MCF 10A (cell line): Measurements from ENCODE around the gene CHP2. TPM values are rescaled to one million over a fixed set of nuclear protein-coding genes. Genes with fewer than 3 reads are reported as not detected.

Source experiments
- Bru-seq: library from RNA; stranded (reverse); fragments of 400-500 nt; gene quantifications from one replicate; lab custom pipeline; 2021; lab: Mats Ljungman, UMichigan
- BruChase-seq, 2 experiments: library from RNA; stranded (reverse); fragments of 400-500 nt; gene quantifications; one replicate each; lab custom pipeline; 2021; lab: Mats Ljungman, UMichigan
- BruUV-seq: library from RNA; stranded (reverse); fragments of 400-500 nt; replicated peaks from 2 replicates; lab custom pipeline; 2021; lab: Mats Ljungman, UMichigan
- CTCF ChIA-PET: fragments of 300-600 bp; sonication (Branson Sonifier 250); formaldehyde crosslinking; extraction: SDS; loops from one replicate; lab custom pipeline; 2021; ENCODE audit warnings: antibody characterized with exemption, inconsistent platforms; lab: Yijun Ruan, JAX
- POLR2A ChIA-PET: fragments of 300-600, 350-650 bp; sonication (Branson Sonifier 250); formaldehyde crosslinking; extraction: SDS; loops from one replicate; lab custom pipeline; 2020; ENCODE audit warnings: antibody characterized with exemption, inconsistent platforms; lab: Yijun Ruan, JAX
- DNase-seq: peaks from one replicate; pipeline ENCODE4 v3.0.0-alpha.2; 2018; ENCODE audit not compliant: unreplicated experiment
- H3K27ac Mint-ChIP-seq: one replicate; pipeline ENCODE4 v1.8.0; 2022; ENCODE audit warnings: mild to moderate bottlenecking, low read depth, mixed read lengths; ENCODE audit not compliant: unreplicated experiment
- H3K27me3 Mint-ChIP-seq: one replicate; pipeline ENCODE4 v1.8.0; 2022; ENCODE audit warnings: mixed read lengths; ENCODE audit not compliant: insufficient read depth, unreplicated experiment
- H3K36me3 Mint-ChIP-seq: one replicate; pipeline ENCODE4 v1.8.0; 2022; ENCODE audit warnings: mild to moderate bottlenecking, moderate library complexity, mixed read lengths; ENCODE audit not compliant: insufficient read depth, unreplicated experiment
- H3K4me1 Mint-ChIP-seq: one replicate; pipeline ENCODE4 v1.8.0; 2022; ENCODE audit warnings: mixed read lengths; ENCODE audit not compliant: insufficient read depth, unreplicated experiment
- H3K4me3 Mint-ChIP-seq: one replicate; pipeline ENCODE4 v1.8.0; 2022; ENCODE audit warnings: mild to moderate bottlenecking, moderate library complexity, mixed read lengths; ENCODE audit not compliant: unreplicated experiment
- H3K9me3 Mint-ChIP-seq: one replicate; pipeline ENCODE4 v1.8.0; 2022; ENCODE audit warnings: mixed read lengths; ENCODE audit not compliant: unreplicated experiment
- CTCF ChIP-seq: fragments of 200-600 bp; IDR thresholded peaks from one replicate; pipeline ENCODE4 v1.8.0; 2022; ENCODE audit warnings: antibody characterized with exemption, mild to moderate bottlenecking; ENCODE audit not compliant: unreplicated experiment
- intact Hi-C: fragments of 100-400 bp; cut with micrococcal nuclease; formaldehyde crosslinking; loops from 2 replicates; pipeline ENCODE4 v1.14.1; 2022
- long read RNA-seq: library from polyadenylated mRNA; stranded (forward); transcript quantifications from one replicate; pipeline ENCODE4 v2.0.0, GENCODE V29; 2022
- total RNA-seq: library from RNA; stranded (reverse); gene quantifications from 2 replicates; pipeline ENCODE4 v1.2.3, GENCODE V29; 2022

CHP2 gene
- total RNA-seq (not detected in 2 replicates), Bru-seq, nascent RNA (not detected), BruChase-seq, experiment 1, labeled RNA remaining after a 6-hour chase (not detected), BruChase-seq, experiment 2, labeled RNA remaining after a 2-hour chase (not detected)
- long read RNA-seq: 0 reads

- H3K9me3 Mint-ChIP-seq: peaks cover 7% of the 10 kb centered on the region
- no TSS peak for BruUV-seq
- H3K4me1 Mint-ChIP-seq: no peaks in the 10 kb centered on the region
- peaks cover 26% of the 10 kb centered on the region for H3K27me3 Mint-ChIP-seq
- H3K27ac Mint-ChIP-seq: no peak within 1 kb of the TSS
- POLR2A ChIA-PET: no interaction called here
- intact Hi-C loops: no loop called here
- CTCF ChIA-PET: no interaction called here
- no peaks in the 10 kb centered on the region for H3K36me3 Mint-ChIP-seq
- no peak for DNase-seq
- no peak for TF ChIP-seq CTCF
- H3K4me3 Mint-ChIP-seq: no peak within 1 kb of the TSS
Measured at GRCh38 chr16:23754594-23755483, at the start of gene CHP2. CHP2 (plus strand) TSS chr16:23755026; CDS start chr16:23755050, 24 bp downstream.

- DNase-seq: no peak
- no peak overlapping the region for H3K4me3 Mint-ChIP-seq
- intact Hi-C loops: no loop called here
- ChIA-PET POLR2A (no interaction called here), CTCF (interaction anchor here (0.6 kb wide), 1 partner anchor 548 kb away, joined by 4 read pairs; no protein-coding TSS in a partner anchor)
- no TSS peak for BruUV-seq
- H3K27me3 Mint-ChIP-seq: peaks cover 27% of the 10 kb centered on the region
- H3K4me1 Mint-ChIP-seq: no peaks in the 10 kb centered on the region
- TF ChIP-seq CTCF: no peak
- peaks cover 8% of the 10 kb centered on the region for H3K9me3 Mint-ChIP-seq
- H3K36me3 Mint-ChIP-seq: no peaks in the 10 kb centered on the region
- no peak overlapping the region for H3K27ac Mint-ChIP-seq
Measured at GRCh38 chr16:23705517-23705902, 49.3 kb upstream of the CHP2 start.

- peaks cover 8% of the 10 kb centered on the region for H3K9me3 Mint-ChIP-seq
- BruUV-seq: no TSS peak
- H3K4me1 Mint-ChIP-seq: no peaks in the 10 kb centered on the region
- ChIA-PET CTCF (interaction anchor here (0.6 to 1.6 kb wide), 2 partner anchors 21 to 234 kb away, joined by 4 to 6 read pairs; no protein-coding TSS in a partner anchor), POLR2A (no interaction called here)
- no peak overlapping the region for H3K4me3 Mint-ChIP-seq
- peaks cover 27% of the 10 kb centered on the region for H3K27me3 Mint-ChIP-seq
- no peak for DNase-seq
- intact Hi-C loops: no loop called here
- H3K36me3 Mint-ChIP-seq: no peaks in the 10 kb centered on the region
- TF ChIP-seq CTCF: no peak
- no peak overlapping the region for H3K27ac Mint-ChIP-seq
Measured at GRCh38 chr16:23706439-23706838, 48.4 kb upstream of the CHP2 start.

GRCh38 chr16:23709536-23709935 is 45.3 kb upstream of the CHP2 start:
- Mint-ChIP-seq H3K9me3 (no peaks in the 10 kb centered on the region), H3K27ac (no peak overlapping the region), H3K4me3 (no peak overlapping the region), H3K27me3 (peaks cover 17% of the 10 kb centered on the region), H3K4me1 (no peaks in the 10 kb centered on the region), H3K36me3 (no peaks in the 10 kb centered on the region)
- intact Hi-C loops: no loop called here
- ChIA-PET CTCF (no interaction called here), POLR2A (no interaction called here)
- no peak for TF ChIP-seq CTCF
- no peak for DNase-seq
- BruUV-seq: no TSS peak
